Measurements from ENCODE around the gene SCAF4. TPM values are rescaled to one million over a fixed set of nuclear protein-coding genes. Genes with fewer than 3 reads are reported as not detected.

Gene SCAF4, protein sequence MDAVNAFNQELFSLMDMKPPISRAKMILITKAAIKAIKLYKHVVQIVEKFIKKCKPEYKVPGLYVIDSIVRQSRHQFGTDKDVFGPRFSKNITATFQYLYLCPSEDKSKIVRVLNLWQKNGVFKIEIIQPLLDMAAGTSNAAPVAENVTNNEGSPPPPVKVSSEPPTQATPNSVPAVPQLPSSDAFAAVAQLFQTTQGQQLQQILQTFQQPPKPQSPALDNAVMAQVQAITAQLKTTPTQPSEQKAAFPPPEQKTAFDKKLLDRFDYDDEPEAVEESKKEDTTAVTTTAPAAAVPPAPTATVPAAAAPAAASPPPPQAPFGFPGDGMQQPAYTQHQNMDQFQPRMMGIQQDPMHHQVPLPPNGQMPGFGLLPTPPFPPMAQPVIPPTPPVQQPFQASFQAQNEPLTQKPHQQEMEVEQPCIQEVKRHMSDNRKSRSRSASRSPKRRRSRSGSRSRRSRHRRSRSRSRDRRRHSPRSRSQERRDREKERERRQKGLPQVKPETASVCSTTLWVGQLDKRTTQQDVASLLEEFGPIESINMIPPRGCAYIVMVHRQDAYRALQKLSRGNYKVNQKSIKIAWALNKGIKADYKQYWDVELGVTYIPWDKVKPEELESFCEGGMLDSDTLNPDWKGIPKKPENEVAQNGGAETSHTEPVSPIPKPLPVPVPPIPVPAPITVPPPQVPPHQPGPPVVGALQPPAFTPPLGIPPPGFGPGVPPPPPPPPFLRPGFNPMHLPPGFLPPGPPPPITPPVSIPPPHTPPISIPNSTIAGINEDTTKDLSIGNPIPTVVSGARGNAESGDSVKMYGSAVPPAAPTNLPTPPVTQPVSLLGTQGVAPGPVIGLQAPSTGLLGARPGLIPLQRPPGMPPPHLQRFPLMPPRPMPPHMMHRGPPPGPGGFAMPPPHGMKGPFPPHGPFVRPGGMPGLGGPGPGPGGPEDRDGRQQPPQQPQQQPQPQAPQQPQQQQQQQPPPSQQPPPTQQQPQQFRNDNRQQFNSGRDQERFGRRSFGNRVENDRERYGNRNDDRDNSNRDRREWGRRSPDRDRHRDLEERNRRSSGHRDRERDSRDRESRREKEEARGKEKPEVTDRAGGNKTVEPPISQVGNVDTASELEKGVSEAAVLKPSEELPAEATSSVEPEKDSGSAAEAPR
- 10 to 100 TPM in 2 of 4 donors, 1 to 10 TPM in 2; 8.2 to 11.5 (median 10.0) TPM for total RNA-seq

GRCh38 chr21:31731857-31732596 is at the start of gene SCAF4:
SCAF4 (minus strand) TSS chr21:31732118; CDS start chr21:31731692, 426 bp downstream.
- intact Hi-C loops (cut with DNase I; ENCODE audit: low total_unique reads) = loop anchor here (1.0 to 5.0 kb wide), 2 partner anchors 73 to 140 kb away; partner anchors contain the start of genes HUNK and SOD1
- Histone ChIP-seq H3K9me3 (no peaks in the 10 kb centered on the region), H3K27ac (peak within 1 kb of the TSS; percentile 92 to 99 (median 97)), H3K4me3 (peak within 1 kb of the TSS; percentile 88 to 94 (median 91)), H3K4me1 (peaks cover 38 to 44% of the 10 kb centered on the region in 2 donors), H3K27me3 (no peaks in the 10 kb centered on the region), H3K36me3 (no peaks in the 10 kb centered on the region)
- TF ChIP-seq POLR2A (IDR thresholded peaks at IDR 0.05) = peak; percentile 90 to 95
- TF ChIP-seq, protein P1, sequence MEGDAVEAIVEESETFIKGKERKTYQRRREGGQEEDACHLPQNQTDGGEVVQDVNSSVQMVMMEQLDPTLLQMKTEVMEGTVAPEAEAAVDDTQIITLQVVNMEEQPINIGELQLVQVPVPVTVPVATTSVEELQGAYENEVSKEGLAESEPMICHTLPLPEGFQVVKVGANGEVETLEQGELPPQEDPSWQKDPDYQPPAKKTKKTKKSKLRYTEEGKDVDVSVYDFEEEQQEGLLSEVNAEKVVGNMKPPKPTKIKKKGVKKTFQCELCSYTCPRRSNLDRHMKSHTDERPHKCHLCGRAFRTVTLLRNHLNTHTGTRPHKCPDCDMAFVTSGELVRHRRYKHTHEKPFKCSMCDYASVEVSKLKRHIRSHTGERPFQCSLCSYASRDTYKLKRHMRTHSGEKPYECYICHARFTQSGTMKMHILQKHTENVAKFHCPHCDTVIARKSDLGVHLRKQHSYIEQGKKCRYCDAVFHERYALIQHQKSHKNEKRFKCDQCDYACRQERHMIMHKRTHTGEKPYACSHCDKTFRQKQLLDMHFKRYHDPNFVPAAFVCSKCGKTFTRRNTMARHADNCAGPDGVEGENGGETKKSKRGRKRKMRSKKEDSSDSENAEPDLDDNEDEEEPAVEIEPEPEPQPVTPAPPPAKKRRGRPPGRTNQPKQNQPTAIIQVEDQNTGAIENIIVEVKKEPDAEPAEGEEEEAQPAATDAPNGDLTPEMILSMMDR (IDR thresholded peaks at IDR 0.05 in 4 of 5, conservative IDR thresholded peaks at IDR 0.05 in 1 of 5) = no peak
- in situ Hi-C loops (cut with MboI; ENCODE audit: low sequenced_read_pairs in 4 of 4) = loop anchor here in 1 of 4 donors (25.0 kb wide), 1 partner anchor 655 kb away; the partner anchor contains the start of gene URB1
- ATAC-seq (peak; percentile 81 to 87), DNase-seq (peak; percentile 83 to 90)

DNA sequence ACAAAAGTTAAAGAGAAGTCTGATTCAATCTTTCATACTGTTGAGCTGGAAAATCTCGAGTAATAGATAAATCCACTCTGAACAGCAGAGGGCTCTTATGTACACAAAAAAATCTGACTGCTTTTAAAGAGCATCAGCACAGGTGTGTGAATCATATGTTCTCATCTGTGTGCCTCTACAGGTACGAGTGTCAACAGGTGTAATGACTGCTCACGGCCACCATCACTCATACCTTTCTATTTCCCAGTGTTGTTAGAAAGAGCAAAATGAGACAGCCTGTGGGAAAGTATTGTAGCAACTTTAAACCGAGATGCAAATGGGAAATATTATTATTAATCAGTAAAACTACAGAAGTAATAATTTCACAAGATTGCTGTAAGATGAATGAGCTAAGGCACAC is 49.0 kb upstream of the SCAF4 start:
- Histone ChIP-seq H3K36me3 (no peaks in the 10 kb centered on the region), H3K9me3 (no peaks in the 10 kb centered on the region), H3K4me3 (no peak overlapping the region), H3K4me1 (no peaks in the 10 kb centered on the region), H3K27me3 (no peaks in the 10 kb centered on the region), H3K27ac (no peak overlapping the region)
- ATAC-seq (no peak), DNase-seq (no peak)
- intact Hi-C loops (cut with DNase I; ENCODE audit: low total_unique reads) = no loop called here
- in situ Hi-C loops (cut with MboI; ENCODE audit: low sequenced_read_pairs in 4 of 4) = no loop called here
- TF ChIP-seq POLR2A (IDR thresholded peaks at IDR 0.05) = no peak
- TF ChIP-seq, protein P1 (IDR thresholded peaks at IDR 0.05 in 4 of 5, conservative IDR thresholded peaks at IDR 0.05 in 1 of 5) = no peak

DNA sequence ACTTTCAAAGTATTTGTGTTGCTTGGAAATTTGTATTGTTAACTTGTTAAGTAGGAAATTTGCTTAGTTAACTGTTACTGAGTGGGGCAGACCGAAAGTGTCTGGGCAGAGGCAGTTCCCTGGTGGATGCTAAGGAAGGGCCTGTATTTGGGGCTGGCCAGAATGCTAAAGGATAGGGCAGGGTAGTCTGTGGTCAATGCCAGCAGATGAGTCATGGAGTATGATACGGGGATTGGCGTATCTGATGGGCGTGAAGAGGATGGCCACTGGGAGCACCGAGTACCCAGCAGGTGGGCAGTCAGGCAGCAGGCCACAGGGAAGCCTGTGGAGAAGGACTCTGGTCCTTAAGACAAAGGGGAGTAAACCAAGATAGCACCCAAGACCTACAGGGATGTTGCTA is 46.6 kb upstream of the SCAF4 start:
- no peaks in the 10 kb centered on the region for H3K9me3 ChIP-seq
- TF ChIP-seq, protein P1 (IDR thresholded peaks at IDR 0.05 in 4 of 5, conservative IDR thresholded peaks at IDR 0.05 in 1 of 5) = no peak
- TF ChIP-seq POLR2A (IDR thresholded peaks at IDR 0.05) = no peak
- H3K27me3 ChIP-seq = no peaks in the 10 kb centered on the region
- ATAC-seq (no peak), DNase-seq (no peak)
- H3K4me1 ChIP-seq = no peaks in the 10 kb centered on the region
- intact Hi-C loops (cut with DNase I; ENCODE audit: low total_unique reads) = no loop called here
- H3K36me3 ChIP-seq = no peaks in the 10 kb centered on the region
- H3K4me3 ChIP-seq = no peak overlapping the region
- no peak overlapping the region for H3K27ac ChIP-seq
- in situ Hi-C loops (cut with MboI; ENCODE audit: low sequenced_read_pairs in 4 of 4) = no loop called here

DNA sequence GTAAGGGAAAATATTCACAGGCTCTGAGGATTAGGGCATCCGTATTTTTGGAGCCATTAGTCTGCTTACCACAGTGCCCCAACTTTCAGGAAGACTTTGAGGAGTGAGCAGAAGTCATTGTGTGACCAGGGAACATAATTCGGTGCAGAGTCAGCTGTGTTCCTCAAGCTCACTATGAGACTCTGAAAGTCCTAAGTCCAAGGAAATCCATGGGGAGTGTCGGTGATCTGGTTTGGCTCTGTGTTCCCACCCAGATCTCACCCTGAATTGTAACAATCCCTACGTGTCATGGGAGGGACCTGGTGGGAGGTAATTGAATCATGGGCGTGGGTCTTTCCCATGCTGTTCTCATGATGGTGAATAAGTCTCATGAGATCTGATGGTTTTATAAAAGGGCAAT is 45.9 kb upstream of the SCAF4 start:
- Histone ChIP-seq H3K9me3 (no peaks in the 10 kb centered on the region), H3K4me3 (no peak overlapping the region), H3K4me1 (no peaks in the 10 kb centered on the region), H3K27ac (no peak overlapping the region), H3K36me3 (no peaks in the 10 kb centered on the region), H3K27me3 (no peaks in the 10 kb centered on the region)
- TF ChIP-seq, protein P1 (IDR thresholded peaks at IDR 0.05 in 4 of 5, conservative IDR thresholded peaks at IDR 0.05 in 1 of 5) = no peak
- TF ChIP-seq POLR2A (IDR thresholded peaks at IDR 0.05) = no peak
- DNase-seq (no peak), ATAC-seq (no peak)
- intact Hi-C loops (cut with DNase I; ENCODE audit: low total_unique reads) (no loop called here), in situ Hi-C loops (cut with MboI; ENCODE audit: low sequenced_read_pairs in 4 of 4) (no loop called here)

All from gastrocnemius medialis (tissue), 4 donors.